Trophoblast cell (in vitro differentiated cells and primary cell): Measurements from ENCODE around the gene TMC8.

Experiments used
- DNase-seq, 2 donors: peaks; one replicate each; pipeline ENCODE4 v3.0.0-alpha.2; 2016
- H2AFZ ChIP-seq: 2 replicates; pipeline ENCODE4 v1.6.1; 2013; ENCODE audit warnings: low read length, moderate library complexity, mild to moderate bottlenecking; ENCODE audit not compliant: insufficient read depth, poor library complexity
- H2AK5ac ChIP-seq: 2 replicates; pipeline ENCODE4 v1.6.1; 2013; ENCODE audit warnings: mild to moderate bottlenecking, low read length
- H2BK120ac ChIP-seq: 2 replicates; pipeline ENCODE4 v1.6.1; 2013; ENCODE audit warnings: low read length, mild to moderate bottlenecking, moderate library complexity; ENCODE audit not compliant: insufficient read depth, poor library complexity
- H2BK12ac ChIP-seq: 2 replicates; pipeline ENCODE4 v1.6.1; 2013; ENCODE audit warnings: mild to moderate bottlenecking, low read length, moderate library complexity
- H2BK5ac ChIP-seq: 2 replicates; pipeline ENCODE4 v1.6.1; 2013; ENCODE audit warnings: low read length, low read depth, moderate library complexity, mild to moderate bottlenecking; ENCODE audit not compliant: poor library complexity
- H3K14ac ChIP-seq: 2 replicates; pipeline ENCODE4 v1.6.1; 2013; ENCODE audit warnings: mild to moderate bottlenecking, low read length
- H3K18ac ChIP-seq: 2 replicates; pipeline ENCODE4 v1.6.1; 2013; ENCODE audit warnings: mild to moderate bottlenecking, low read length
- H3K23ac ChIP-seq: 2 replicates; pipeline ENCODE4 v1.6.1; 2013; ENCODE audit warnings: low read length
- H3K27ac ChIP-seq: 2 replicates; pipeline ENCODE4 v1.5.1; 2013; ENCODE audit warnings: low read depth, mild to moderate bottlenecking, inconsistent platforms, low read length, moderate library complexity
- H3K27me3 ChIP-seq: 2 replicates; pipeline ENCODE4 v1.6.1; 2013; ENCODE audit warnings: inconsistent platforms, mild to moderate bottlenecking, low read length, moderate library complexity; ENCODE audit not compliant: insufficient read depth
- H3K36me3 ChIP-seq, 2 experiments: 1 replicate in 1 of 2; 2 replicates in 1 of 2; pipeline ENCODE4 v1.6.1; 2013; ENCODE audit warnings: low read length in 2 of 2, mild to moderate bottlenecking in 2 of 2, moderate library complexity in 1 of 2; ENCODE audit not compliant: insufficient read depth in 2 of 2, control insufficient read depth in 1 of 2
- H3K4ac ChIP-seq: 2 replicates; pipeline ENCODE4 v1.6.1; 2013; ENCODE audit warnings: low read depth, mild to moderate bottlenecking, low read length, moderate library complexity
- H3K4me1 ChIP-seq, 2 experiments: 1 replicate in 1 of 2; 2 replicates in 1 of 2; pipeline ENCODE4 v1.6.1; 2013; ENCODE audit warnings: low read length in 2 of 2, mild to moderate bottlenecking in 2 of 2, moderate library complexity in 1 of 2; ENCODE audit not compliant: insufficient read depth in 2 of 2, control insufficient read depth in 1 of 2
- H3K4me2 ChIP-seq: 2 replicates; pipeline ENCODE4 v1.6.1; 2013; ENCODE audit warnings: inconsistent platforms, mild to moderate bottlenecking, low read length, moderate library complexity
- H3K4me3 ChIP-seq: 2 replicates; pipeline ENCODE4 v1.5.1; 2013; ENCODE audit warnings: mild to moderate bottlenecking, low read depth, low read length, inconsistent platforms
- H3K79me1 ChIP-seq: one replicate; pipeline ENCODE4 v1.6.1; 2013; ENCODE audit warnings: low read length
- H3K79me2 ChIP-seq: 2 replicates; pipeline ENCODE4 v1.6.1; 2013; ENCODE audit warnings: low read length, mild to moderate bottlenecking; ENCODE audit not compliant: control insufficient read depth, insufficient read depth, poor library complexity
- H3K9ac ChIP-seq: 2 replicates; pipeline ENCODE4 v1.6.1; 2013; ENCODE audit warnings: mild to moderate bottlenecking, low read length
- H3K9me3 ChIP-seq: 2 replicates; pipeline ENCODE4 v1.6.1; 2013; ENCODE audit warnings: low read depth, mild to moderate bottlenecking, control low read depth, inconsistent platforms, low read length; ENCODE audit not compliant: insufficient read depth
- H4K12ac ChIP-seq: 2 replicates; pipeline ENCODE4 v1.6.1; 2013; ENCODE audit warnings: low read depth, mild to moderate bottlenecking, low read length, moderate library complexity
- H4K8ac ChIP-seq: 2 replicates; pipeline ENCODE4 v1.6.1; 2013; ENCODE audit warnings: low read depth, mild to moderate bottlenecking, low read length, moderate library complexity
- H4K91ac ChIP-seq: one replicate; pipeline ENCODE4 v1.6.1; 2013; ENCODE audit warnings: low read depth, mild to moderate bottlenecking, low read length, moderate library complexity
- WGBS: extraction: QIAGEN DNeasy Blood & Tissue Kit; methylation state at CpG from one replicate; pipeline ENCODE4 v1.1.7; 2013; ENCODE audit warnings: missing lambda C conversion rate; ENCODE audit not compliant: insufficient read length, insufficient coverage; ENCODE audit errors: extremely low coverage; 5-methylcytosine and 5-hydroxymethylcytosine counted together

TMC8 gene

GRCh38 chr17:78154903-78155811 is 24.6 kb downstream of the TMC8 start:
- no peak overlapping the region for H4K91ac ChIP-seq

DNA sequence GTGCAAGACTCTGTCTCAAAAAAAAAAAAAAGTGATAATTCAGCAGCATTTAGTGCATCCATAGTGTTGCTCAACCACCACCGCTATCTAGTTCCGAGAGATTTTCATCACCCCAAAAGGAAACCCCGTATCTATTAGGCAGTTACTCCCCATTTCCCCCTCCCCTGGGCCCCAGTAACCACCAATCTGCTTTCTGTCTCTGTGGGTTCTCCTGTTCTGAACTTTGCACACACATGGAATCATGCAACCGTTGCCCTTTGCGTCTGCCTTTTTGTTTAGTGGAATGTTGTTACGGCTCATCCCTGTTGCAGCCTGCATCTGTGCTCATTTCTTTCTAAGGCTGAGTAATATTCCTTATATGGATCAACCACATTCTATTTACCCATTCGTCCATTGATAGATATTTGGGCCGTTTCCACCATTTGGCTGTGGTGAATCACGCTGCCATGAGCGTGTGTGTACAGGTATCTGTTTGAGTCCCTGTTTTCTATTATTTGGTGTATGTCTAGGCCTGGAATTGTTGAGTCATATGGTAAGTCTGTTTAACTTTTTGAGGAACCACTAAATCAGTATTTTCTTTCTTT is 29.1 kb downstream of the TMC8 start:
- no CpG with 5 or more reads among the region's 10 CpGs for WGBS
- no peak overlapping the region for H3K9ac ChIP-seq
- H2AFZ ChIP-seq = no peak overlapping the region
- peaks cover 2% of the 10 kb centered on the region for H3K9me3 ChIP-seq
- H4K91ac ChIP-seq = no peak overlapping the region
- H2BK5ac ChIP-seq = no peak overlapping the region
- DNase-seq = peak; percentile 57 to 78
- H3K27me3 ChIP-seq = no peaks in the 10 kb centered on the region
- H3K79me1 ChIP-seq = no peaks in the 10 kb centered on the region
- no peak overlapping the region for H3K18ac ChIP-seq
- no peaks in the 10 kb centered on the region for H3K79me2 ChIP-seq
- no peak overlapping the region for H2AK5ac ChIP-seq
- no peak overlapping the region for H2BK12ac ChIP-seq
- no peak overlapping the region for H3K4me2 ChIP-seq
- no peak overlapping the region for H4K8ac ChIP-seq
- no peak overlapping the region for H3K23ac ChIP-seq
- no peaks in the 10 kb centered on the region for H3K4me1 ChIP-seq
- no peak overlapping the region for H3K4ac ChIP-seq
- no peak overlapping the region for H4K12ac ChIP-seq
- no peak overlapping the region for H2BK120ac ChIP-seq
- no peak overlapping the region for H3K27ac ChIP-seq
- no peaks in the 10 kb centered on the region for H3K36me3 ChIP-seq
- H3K4me3 ChIP-seq = no peak overlapping the region
- no peak overlapping the region for H3K14ac ChIP-seq

More at GRCh38 chr17:78154903-78155811, 24.6 kb downstream of the TMC8 start:
- Histone ChIP-seq H3K23ac (no peak overlapping the region), H2AK5ac (no peak overlapping the region), H3K14ac (no peak overlapping the region), H3K79me2 (no peaks in the 10 kb centered on the region), H3K36me3 (no peaks in the 10 kb centered on the region), H3K27ac (no peak overlapping the region), H3K4me1 (peaks cover 2 to 5% of the 10 kb centered on the region in 2 experiments), H3K9me3 (no peaks in the 10 kb centered on the region), H2AFZ (no peak overlapping the region), H4K8ac (no peak overlapping the region), H3K4me2 (no peak overlapping the region), H2BK5ac (no peak overlapping the region), H2BK120ac (no peak overlapping the region), H2BK12ac (no peak overlapping the region), H3K79me1 (no peaks in the 10 kb centered on the region), H4K12ac (no peak overlapping the region), H3K4ac (no peak overlapping the region), H3K4me3 (no peak overlapping the region), H3K9ac (no peak overlapping the region), H3K18ac (no peak overlapping the region), H3K27me3 (no peaks in the 10 kb centered on the region)
- DNase-seq = no peak
- WGBS = no CpG with 5 or more reads among the region's 11 CpGs

DNA sequence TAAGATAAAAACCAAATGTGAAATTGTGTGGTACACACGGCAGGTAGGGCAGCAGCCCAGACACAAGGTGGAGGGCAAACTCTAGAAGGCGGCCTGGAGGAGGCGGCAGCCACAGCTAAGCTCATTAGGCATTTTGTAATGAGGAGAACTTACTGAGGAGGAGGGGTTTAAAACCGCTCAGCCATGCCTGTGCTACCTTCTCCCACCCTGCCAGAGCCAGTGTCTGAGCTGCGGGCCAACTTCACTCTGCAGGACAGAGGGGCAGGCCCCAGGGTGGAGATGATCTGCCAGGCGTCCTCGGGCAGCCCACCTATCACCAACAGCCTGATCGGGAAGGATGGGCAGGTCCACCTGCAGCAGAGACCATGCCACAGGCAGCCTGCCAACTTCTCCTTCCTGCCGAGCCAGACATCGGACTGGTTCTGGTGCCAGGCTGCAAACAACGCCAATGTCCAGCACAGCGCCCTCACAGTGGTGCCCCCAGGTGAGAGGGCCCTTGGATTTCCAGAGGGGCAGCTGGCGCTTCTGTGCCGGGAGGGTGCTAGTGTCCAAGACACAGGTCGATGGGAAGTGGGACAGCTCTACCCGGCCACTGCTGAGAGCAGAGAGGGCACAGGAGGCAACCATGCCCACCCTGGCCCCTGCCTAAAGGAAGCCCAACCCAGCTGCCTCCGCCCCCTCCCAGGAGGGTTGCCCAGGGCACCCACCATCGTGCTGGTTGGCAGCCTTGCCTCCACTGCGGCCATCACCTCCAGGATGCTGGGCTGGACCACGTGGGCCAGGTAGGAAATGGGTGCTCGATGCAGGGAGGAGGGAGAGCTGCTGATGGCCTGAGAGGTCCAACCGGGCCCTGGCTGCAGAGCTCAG is 33.5 kb downstream of the TMC8 start:
- Histone ChIP-seq H3K79me1 (peaks cover 5% of the 10 kb centered on the region), H3K27me3 (no peaks in the 10 kb centered on the region), H4K91ac (no peak overlapping the region), H3K36me3 (no peaks in the 10 kb centered on the region), H4K12ac (no peak overlapping the region), H2BK5ac (no peak overlapping the region), H3K14ac (no peak overlapping the region), H3K27ac (no peak overlapping the region), H3K4me2 (no peak overlapping the region), H3K23ac (no peak overlapping the region), H2AFZ (no peak overlapping the region), H2BK120ac (no peak overlapping the region), H3K4ac (no peak overlapping the region), H2BK12ac (no peak overlapping the region), H3K9me3 (peaks cover 4% of the 10 kb centered on the region), H4K8ac (no peak overlapping the region), H3K4me1 (peaks cover 5% of the 10 kb centered on the region in 2 experiments), H3K79me2 (no peaks in the 10 kb centered on the region), H2AK5ac (no peak overlapping the region), H3K9ac (no peak overlapping the region), H3K4me3 (no peak overlapping the region), H3K18ac (no peak overlapping the region)
- WGBS = no CpG with 5 or more reads among the region's 22 CpGs
- DNase-seq = no peak

GRCh38 chr17:78164748-78165607 is 34.4 kb downstream of the TMC8 start:
- no peak overlapping the region for H3K4ac ChIP-seq
- H3K9me3 ChIP-seq = peaks cover 4% of the 10 kb centered on the region
- H3K23ac ChIP-seq = no peak overlapping the region
- H3K27me3 ChIP-seq = no peaks in the 10 kb centered on the region
- H3K14ac ChIP-seq = no peak overlapping the region
- no peak overlapping the region for H3K27ac ChIP-seq
- no peaks in the 10 kb centered on the region for H3K36me3 ChIP-seq
- no peak overlapping the region for H2BK5ac ChIP-seq
- H4K8ac ChIP-seq = no peak overlapping the region
- DNase-seq = no peak
- no CpG with 5 or more reads among the region's 16 CpGs for WGBS
- no peaks in the 10 kb centered on the region for H3K79me2 ChIP-seq
- no peak overlapping the region for H2AFZ ChIP-seq
- no peak overlapping the region for H2BK12ac ChIP-seq
- no peak overlapping the region for H4K12ac ChIP-seq
- no peak overlapping the region for H2BK120ac ChIP-seq
- no peak overlapping the region for H3K4me3 ChIP-seq
- no peak overlapping the region for H3K18ac ChIP-seq
- H3K4me1 ChIP-seq = peaks cover 8% of the 10 kb centered on the region in 2 experiments
- H4K91ac ChIP-seq = no peak overlapping the region
- H3K79me1 ChIP-seq = peaks cover 5% of the 10 kb centered on the region
- H2AK5ac ChIP-seq = no peak overlapping the region
- no peak overlapping the region for H3K4me2 ChIP-seq
- no peak overlapping the region for H3K9ac ChIP-seq
